Right lobe of liver (tissue), 4 donors: ENCODE measurements around the gene TSHZ1.

Experiments
- POLR2A ChIP-seq: fragments of 450-650 bp; IDR thresholded peaks from one replicate; pipeline ENCODE4 v1.6.1; 2017; ENCODE audit warnings: antibody characterized with exemption, mild to moderate bottlenecking
- TF ChIP-seq, protein P1 (sequence below), 4 donors: fragments of 200-600 bp in 3 of 4; fragments of 450-650 bp in 1 of 4; IDR thresholded peaks; one replicate each; pipeline versions ENCODE4 v1.5.1 to v1.8.0; 2016 to 2022; ENCODE audit warnings: antibody characterized with exemption in 4 of 4, mild to moderate bottlenecking in 2 of 4
- donor health status: DM: no; HTN: no; CAD: no.
- donor health status: DM: no; HTN: no; CAD: no.
- donor health status: DM: no; HTN: yes; CAD: no.

DNA sequence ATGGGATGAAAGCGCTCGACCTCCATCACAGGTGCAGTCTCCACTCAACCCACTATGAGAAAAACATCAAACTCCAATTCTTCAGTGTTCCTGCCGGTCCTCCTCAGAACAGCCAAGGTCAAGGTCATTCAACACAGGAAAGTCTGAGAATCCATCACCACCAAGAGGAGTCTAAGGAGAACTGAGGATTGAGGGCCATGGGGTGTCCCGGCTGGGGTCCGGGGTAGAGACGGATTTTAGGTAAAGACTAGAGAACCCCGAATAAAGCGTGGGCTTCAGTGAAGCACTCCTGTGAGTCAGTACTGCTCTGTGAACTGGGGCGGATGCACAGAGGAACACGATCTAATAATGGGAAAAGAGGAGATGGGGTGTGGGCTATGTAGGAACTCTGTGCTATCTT is 43.5 kb upstream of the TSHZ1 start:
- TF ChIP-seq, protein P1, sequence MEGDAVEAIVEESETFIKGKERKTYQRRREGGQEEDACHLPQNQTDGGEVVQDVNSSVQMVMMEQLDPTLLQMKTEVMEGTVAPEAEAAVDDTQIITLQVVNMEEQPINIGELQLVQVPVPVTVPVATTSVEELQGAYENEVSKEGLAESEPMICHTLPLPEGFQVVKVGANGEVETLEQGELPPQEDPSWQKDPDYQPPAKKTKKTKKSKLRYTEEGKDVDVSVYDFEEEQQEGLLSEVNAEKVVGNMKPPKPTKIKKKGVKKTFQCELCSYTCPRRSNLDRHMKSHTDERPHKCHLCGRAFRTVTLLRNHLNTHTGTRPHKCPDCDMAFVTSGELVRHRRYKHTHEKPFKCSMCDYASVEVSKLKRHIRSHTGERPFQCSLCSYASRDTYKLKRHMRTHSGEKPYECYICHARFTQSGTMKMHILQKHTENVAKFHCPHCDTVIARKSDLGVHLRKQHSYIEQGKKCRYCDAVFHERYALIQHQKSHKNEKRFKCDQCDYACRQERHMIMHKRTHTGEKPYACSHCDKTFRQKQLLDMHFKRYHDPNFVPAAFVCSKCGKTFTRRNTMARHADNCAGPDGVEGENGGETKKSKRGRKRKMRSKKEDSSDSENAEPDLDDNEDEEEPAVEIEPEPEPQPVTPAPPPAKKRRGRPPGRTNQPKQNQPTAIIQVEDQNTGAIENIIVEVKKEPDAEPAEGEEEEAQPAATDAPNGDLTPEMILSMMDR (IDR thresholded peaks at IDR 0.05) = no peak
- TF ChIP-seq POLR2A = no peak
